HCT116 (cell line): ENCODE data around the gene UNC80. TPM values are rescaled to one million over a fixed set of nuclear protein-coding genes. Genes with fewer than 3 reads are reported as not detected.

ENCODE experiments used
- ATAC-seq: fragments of 200-7000 bp; cut with Tn5 transposase; 2 replicates; pipeline ENCODE4 v1.9.1; 2020; ENCODE audit warnings: mild to moderate bottlenecking, moderate library complexity
- BruUV-seq: library from RNA; stranded (reverse); fragments of 400-500 nt; replicated peaks from 2 replicates; lab custom pipeline; 2021; lab: Mats Ljungman, UMichigan
- CTCF ChIA-PET: fragments of 300-600 bp; sonication (Branson Sonifier 250); formaldehyde crosslinking; loops from one replicate; lab custom pipeline; 2021; ENCODE audit warnings: antibody characterized with exemption; lab: Charles Lee
- POLR2A ChIA-PET: fragments of 300-600, 350-600 bp; sonication (Branson Sonifier 250); formaldehyde crosslinking; loops from one replicate; lab custom pipeline; 2021; ENCODE audit warnings: antibody characterized with exemption; lab: Charles Lee
- RAD21 ChIA-PET, 2 experiments: fragments of 300-600 bp; sonication (Branson Sonifier 250); formaldehyde crosslinking; loops; one replicate each; lab custom pipeline; 2023; ENCODE audit warnings: low total read pairs in 2 of 2; ENCODE audit not compliant: uncharacterized antibody in 2 of 2, unreplicated experiment in 2 of 2, low non-redundant PET in 1 of 2; lab: Charles Lee
- DNase-seq: peaks from one replicate; pipeline ENCODE4 v3.0.0-alpha.2; 2010; ENCODE audit warnings: low read depth, low spot score
- H2AFZ ChIP-seq: fragments of 200-600 bp; shearing (Covaris generic), sonication (generic); 2 replicates; pipeline ENCODE4 v1.6.1; 2017; ENCODE audit warnings: low read depth, mixed run types, mixed read lengths, antibody characterized with exemption, low read length; ENCODE audit not compliant: poor library complexity, severe bottlenecking
- H3K27ac ChIP-seq: 2 replicates; pipeline ENCODE4 v1.5.1; 2012; ENCODE audit warnings: low read depth, low read length
- H3K27me3 ChIP-seq: fragments of 200-600 bp; sonication (generic); 2 replicates; pipeline ENCODE4 v1.6.1; 2016; ENCODE audit warnings: mixed run types, low read length, mixed read lengths; ENCODE audit not compliant: insufficient read depth
- H3K36me3 ChIP-seq, 2 experiments: fragments of 200-500 bp in 1 of 2; fragments of 200-600 bp in 1 of 2; sonication (Bioruptor generic) in 1 of 2; sonication (generic) in 1 of 2; 2 replicates each; pipeline versions ENCODE4 v1.5.1 to v1.6.1; 2014 to 2016; ENCODE audit warnings: low read length in 2 of 2, inconsistent platforms in 1 of 2, mixed read lengths in 1 of 2, mixed run types in 1 of 2; ENCODE audit not compliant: insufficient read depth in 2 of 2, control insufficient read depth in 1 of 2
- H3K4me1 ChIP-seq, 2 experiments: fragments of 200-600 bp in 1 of 2; sonication (generic) in 1 of 2; 2 replicates each; pipeline versions ENCODE4 v1.5.1 to v1.6.1; 2012 to 2017; ENCODE audit warnings: low read length in 2 of 2, inconsistent platforms in 1 of 2, mild to moderate bottlenecking in 1 of 2, mixed read lengths in 1 of 2, mixed run types in 1 of 2, moderate library complexity in 1 of 2; ENCODE audit not compliant: insufficient read depth in 2 of 2, control insufficient read depth in 1 of 2
- H3K4me2 ChIP-seq: fragments of 200-600 bp; sonication (generic); 2 replicates; pipeline ENCODE4 v1.6.1; 2017; ENCODE audit warnings: mixed run types, low read length, mixed read lengths
- H3K4me3 ChIP-seq, 2 experiments: fragments of 200-600 bp in 1 of 2; sonication (generic) in 1 of 2; replicated peaks in 1 of 2; 2 replicates each; pipeline ENCODE4 v1.5.1; 2011 to 2016; ENCODE audit warnings: low read length in 2 of 2, control low read depth in 1 of 2, low read depth in 1 of 2, mild to moderate bottlenecking in 1 of 2, mixed read lengths in 1 of 2, mixed run types in 1 of 2
- H3K79me2 ChIP-seq: fragments of 200-600 bp; sonication (generic); 2 replicates; pipeline ENCODE4 v1.6.1; 2017; ENCODE audit warnings: mild to moderate bottlenecking, mixed run types, low read length, moderate library complexity, mixed read lengths; ENCODE audit not compliant: insufficient read depth
- H3K9ac ChIP-seq: fragments of 200-600 bp; sonication (generic); 2 replicates; pipeline ENCODE4 v1.6.1; 2016; ENCODE audit warnings: low read length, mixed read lengths
- H3K9me2 ChIP-seq: fragments of 200-600 bp; sonication (generic), shearing (Covaris generic); 2 replicates; pipeline ENCODE4 v1.6.1; 2017; ENCODE audit warnings: mixed run types, mild to moderate bottlenecking, moderate library complexity; ENCODE audit not compliant: insufficient read depth
- H3K9me3 ChIP-seq, 2 experiments: fragments of 200-500 bp in 1 of 2; fragments of 200-600 bp in 1 of 2; sonication (Bioruptor generic) in 1 of 2; sonication (generic) in 1 of 2; 2 replicates each; pipeline ENCODE4 v1.6.1; 2014 to 2017; ENCODE audit warnings: low read length in 2 of 2, mixed read lengths in 2 of 2, inconsistent platforms in 1 of 2, low read depth in 1 of 2, mild to moderate bottlenecking in 1 of 2, mixed run types in 1 of 2, moderate library complexity in 1 of 2; ENCODE audit not compliant: control insufficient read depth in 1 of 2, insufficient read depth in 1 of 2
- H4K20me1 ChIP-seq: fragments of 200-600 bp; sonication (generic), shearing (Covaris generic); 2 replicates; pipeline ENCODE4 v1.6.1; 2017; ENCODE audit warnings: mixed run types, mild to moderate bottlenecking, moderate library complexity; ENCODE audit not compliant: insufficient read depth
- CBX3 ChIP-seq: IDR thresholded peaks from 2 replicates; pipeline ENCODE4 v1.6.1; 2012; ENCODE audit warnings: low read depth
- CEBPB ChIP-seq: IDR thresholded peaks from 2 replicates; pipeline ENCODE4 v1.6.1; 2012; ENCODE audit warnings: low read depth
- EGR1 ChIP-seq: IDR thresholded peaks from 2 replicates; pipeline ENCODE4 v1.6.1; 2012; ENCODE audit warnings: low read depth
- ELF1 ChIP-seq: IDR thresholded peaks from 2 replicates; pipeline ENCODE4 v1.6.1; 2012; ENCODE audit warnings: low read depth, borderline replicate concordance
- EZH2 ChIP-seq: fragments of 200-600 bp; sonication (generic); IDR thresholded peaks from 2 replicates; pipeline ENCODE4 v1.6.1; 2017; ENCODE audit warnings: antibody characterized with exemption, mixed run types
- EZH2phosphoT487 ChIP-seq: fragments of 200-600 bp; IDR thresholded peaks from 2 replicates; pipeline ENCODE4 v1.6.1; 2018; ENCODE audit warnings: antibody characterized with exemption, borderline replicate concordance
- FOSL1 ChIP-seq: IDR thresholded peaks from 2 replicates; pipeline ENCODE4 v1.6.1; 2012; ENCODE audit warnings: low read depth
- JUND ChIP-seq: IDR thresholded peaks from 2 replicates; pipeline ENCODE4 v1.6.1; 2012
- POLR2A ChIP-seq: IDR thresholded peaks from 2 replicates; pipeline ENCODE4 v1.7.0; 2011; ENCODE audit warnings: borderline replicate concordance; ENCODE audit not compliant: insufficient read depth, insufficient read length; ENCODE audit errors: extremely low read depth
- POLR2AphosphoS5 ChIP-seq: IDR thresholded peaks from 2 replicates; pipeline ENCODE4 v1.6.1; 2011; ENCODE audit warnings: mild to moderate bottlenecking, low read depth, low read length, moderate library complexity
- SP1 ChIP-seq: IDR thresholded peaks from 2 replicates; pipeline ENCODE4 v1.6.1; 2012; ENCODE audit warnings: low read depth
- TCF7L2 ChIP-seq: IDR thresholded peaks from 2 replicates; pipeline ENCODE4 v1.7.0; 2011; ENCODE audit warnings: borderline replicate concordance, inconsistent platforms; ENCODE audit not compliant: insufficient read depth, insufficient read length; ENCODE audit errors: extremely low read depth
- YY1 ChIP-seq: IDR thresholded peaks from 2 replicates; pipeline ENCODE4 v1.6.1; 2011; ENCODE audit warnings: low read length, low read depth, moderate library complexity, mild to moderate bottlenecking; ENCODE audit not compliant: insufficient replicate concordance; ENCODE audit errors: extremely low read depth
- ZNF274 ChIP-seq: fragments of 200-500 bp; sonication (Bioruptor generic); IDR thresholded peaks from 2 replicates; pipeline ENCODE4 v1.6.1; 2014; ENCODE audit warnings: mild to moderate bottlenecking, low read depth, low read length, inconsistent platforms
- intact Hi-C: fragments of 100-400 bp; cut with micrococcal nuclease; formaldehyde crosslinking; loops from 2 replicates; pipeline ENCODE4 v1.10.0; 2022
- total RNA-seq: library from RNA; stranded (reverse); gene quantifications from one replicate; pipeline ENCODE4 v1.2.1, GENCODE V29; 2021; ENCODE audit not compliant: unreplicated experiment
- TF ChIP-seq, protein P1 (sequence below): IDR thresholded peaks from 2 replicates; pipeline ENCODE4 v1.6.1; 2012
- TF ChIP-seq, protein P2 (sequence below): IDR thresholded peaks from 2 replicates; pipeline ENCODE4 v1.6.1; 2011; ENCODE audit warnings: mild to moderate bottlenecking, low read length, moderate library complexity; ENCODE audit not compliant: insufficient replicate concordance; ENCODE audit errors: extremely low read depth
- TF ChIP-seq, protein P3 (sequence below): IDR thresholded peaks from 2 replicates; pipeline ENCODE4 v1.6.1; 2012; ENCODE audit warnings: low read depth

The UNC80 gene
- total RNA-seq, 1 experiment from 2014 or later = not detected

DNA sequence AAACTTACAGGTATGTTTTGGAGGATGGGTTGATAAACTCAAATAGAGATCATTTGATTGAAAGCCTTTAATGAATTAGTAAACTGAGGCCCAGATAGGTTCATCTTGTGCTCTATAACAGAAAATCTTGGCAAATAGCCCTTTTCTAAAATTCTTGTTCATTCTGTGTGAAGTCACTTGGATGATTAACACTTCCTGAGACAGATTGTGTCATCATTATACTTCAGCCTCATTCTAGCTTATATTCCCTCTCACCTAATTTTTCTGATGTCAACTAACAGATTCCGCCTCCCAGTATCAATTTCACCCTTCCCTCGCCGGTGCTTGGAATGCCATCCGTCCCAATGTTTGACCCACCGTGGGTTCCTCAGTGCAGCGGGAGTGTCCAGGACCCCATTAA, 146.6 kb downstream of the UNC80 start:
- H3K79me2 ChIP-seq = no peaks in the 10 kb centered on the region
- no peaks in the 10 kb centered on the region for H3K36me3 ChIP-seq
- H3K4me1 ChIP-seq = no peaks in the 10 kb centered on the region
- intact Hi-C loops = no loop called here
- H3K27ac ChIP-seq = no peak overlapping the region
- no peaks in the 10 kb centered on the region for H4K20me1 ChIP-seq
- CTCF ChIA-PET = no interaction called here
- H2AFZ ChIP-seq = no peak overlapping the region
- H3K9me2 ChIP-seq = no peaks in the 10 kb centered on the region
- POLR2A ChIA-PET = no interaction called here
- DNase-seq (no peak), ATAC-seq (no peak)
- RAD21 ChIA-PET = no interaction called here
- H3K4me2 ChIP-seq = no peak overlapping the region
- TF ChIP-seq JUND = no peak
- TF ChIP-seq SP1 = no peak
- no peak for TF ChIP-seq ZNF274
- TF ChIP-seq, protein P1, sequence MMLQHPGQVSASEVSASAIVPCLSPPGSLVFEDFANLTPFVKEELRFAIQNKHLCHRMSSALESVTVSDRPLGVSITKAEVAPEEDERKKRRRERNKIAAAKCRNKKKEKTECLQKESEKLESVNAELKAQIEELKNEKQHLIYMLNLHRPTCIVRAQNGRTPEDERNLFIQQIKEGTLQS = no peak
- no TSS peak for BruUV-seq
- H3K4me3 ChIP-seq = no peak overlapping the region
- H3K27me3 ChIP-seq = no peaks in the 10 kb centered on the region
- no peaks in the 10 kb centered on the region for H3K9me3 ChIP-seq
- H3K9ac ChIP-seq = no peak overlapping the region

DNA sequence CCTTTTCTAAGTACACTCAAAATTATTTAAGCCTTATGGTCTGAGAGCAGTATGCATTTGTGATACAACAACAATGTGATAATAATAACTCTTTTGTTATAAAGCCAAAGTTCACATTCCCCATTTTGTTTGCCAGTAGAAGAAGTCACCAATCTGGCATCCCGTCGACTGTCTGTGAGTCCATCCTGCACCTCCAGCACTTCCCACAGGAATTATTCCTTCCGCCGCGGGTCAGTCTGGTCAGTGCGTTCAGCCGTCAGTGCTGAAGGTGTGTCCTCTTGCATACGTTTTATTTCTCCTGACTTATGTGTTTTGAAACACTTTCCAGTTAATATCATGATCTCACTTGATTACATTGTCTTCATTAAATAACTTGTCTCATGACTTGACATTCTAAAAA, 150.5 kb downstream of the UNC80 start:
- POLR2A ChIA-PET = no interaction called here
- TF ChIP-seq POLR2A (no peak), TCF7L2 (no peak), ZNF274 (no peak), EGR1 (no peak), EZH2phosphoT487 (no peak), CBX3 (no peak), FOSL1 (no peak), POLR2AphosphoS5 (no peak), EZH2 (no peak), YY1 (no peak), CEBPB (no peak), SP1 (no peak), ELF1 (no peak)
- TF ChIP-seq, protein P2, sequence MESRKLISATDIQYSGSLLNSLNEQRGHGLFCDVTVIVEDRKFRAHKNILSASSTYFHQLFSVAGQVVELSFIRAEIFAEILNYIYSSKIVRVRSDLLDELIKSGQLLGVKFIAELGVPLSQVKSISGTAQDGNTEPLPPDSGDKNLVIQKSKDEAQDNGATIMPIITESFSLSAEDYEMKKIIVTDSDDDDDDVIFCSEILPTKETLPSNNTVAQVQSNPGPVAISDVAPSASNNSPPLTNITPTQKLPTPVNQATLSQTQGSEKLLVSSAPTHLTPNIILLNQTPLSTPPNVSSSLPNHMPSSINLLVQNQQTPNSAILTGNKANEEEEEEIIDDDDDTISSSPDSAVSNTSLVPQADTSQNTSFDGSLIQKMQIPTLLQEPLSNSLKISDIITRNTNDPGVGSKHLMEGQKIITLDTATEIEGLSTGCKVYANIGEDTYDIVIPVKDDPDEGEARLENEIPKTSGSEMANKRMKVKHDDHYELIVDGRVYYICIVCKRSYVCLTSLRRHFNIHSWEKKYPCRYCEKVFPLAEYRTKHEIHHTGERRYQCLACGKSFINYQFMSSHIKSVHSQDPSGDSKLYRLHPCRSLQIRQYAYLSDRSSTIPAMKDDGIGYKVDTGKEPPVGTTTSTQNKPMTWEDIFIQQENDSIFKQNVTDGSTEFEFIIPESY = no peak
- TF ChIP-seq, protein P3, sequence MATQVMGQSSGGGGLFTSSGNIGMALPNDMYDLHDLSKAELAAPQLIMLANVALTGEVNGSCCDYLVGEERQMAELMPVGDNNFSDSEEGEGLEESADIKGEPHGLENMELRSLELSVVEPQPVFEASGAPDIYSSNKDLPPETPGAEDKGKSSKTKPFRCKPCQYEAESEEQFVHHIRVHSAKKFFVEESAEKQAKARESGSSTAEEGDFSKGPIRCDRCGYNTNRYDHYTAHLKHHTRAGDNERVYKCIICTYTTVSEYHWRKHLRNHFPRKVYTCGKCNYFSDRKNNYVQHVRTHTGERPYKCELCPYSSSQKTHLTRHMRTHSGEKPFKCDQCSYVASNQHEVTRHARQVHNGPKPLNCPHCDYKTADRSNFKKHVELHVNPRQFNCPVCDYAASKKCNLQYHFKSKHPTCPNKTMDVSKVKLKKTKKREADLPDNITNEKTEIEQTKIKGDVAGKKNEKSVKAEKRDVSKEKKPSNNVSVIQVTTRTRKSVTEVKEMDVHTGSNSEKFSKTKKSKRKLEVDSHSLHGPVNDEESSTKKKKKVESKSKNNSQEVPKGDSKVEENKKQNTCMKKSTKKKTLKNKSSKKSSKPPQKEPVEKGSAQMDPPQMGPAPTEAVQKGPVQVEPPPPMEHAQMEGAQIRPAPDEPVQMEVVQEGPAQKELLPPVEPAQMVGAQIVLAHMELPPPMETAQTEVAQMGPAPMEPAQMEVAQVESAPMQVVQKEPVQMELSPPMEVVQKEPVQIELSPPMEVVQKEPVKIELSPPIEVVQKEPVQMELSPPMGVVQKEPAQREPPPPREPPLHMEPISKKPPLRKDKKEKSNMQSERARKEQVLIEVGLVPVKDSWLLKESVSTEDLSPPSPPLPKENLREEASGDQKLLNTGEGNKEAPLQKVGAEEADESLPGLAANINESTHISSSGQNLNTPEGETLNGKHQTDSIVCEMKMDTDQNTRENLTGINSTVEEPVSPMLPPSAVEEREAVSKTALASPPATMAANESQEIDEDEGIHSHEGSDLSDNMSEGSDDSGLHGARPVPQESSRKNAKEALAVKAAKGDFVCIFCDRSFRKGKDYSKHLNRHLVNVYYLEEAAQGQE = no peak

More for the DNA sequence above, 150.5 kb downstream of the UNC80 start:
- no peak overlapping the region for H3K27ac ChIP-seq
- H3K4me1 ChIP-seq = no peaks in the 10 kb centered on the region
- no peak overlapping the region for H3K4me2 ChIP-seq
- ChIA-PET CTCF (no interaction called here), RAD21 (no interaction called here)
- H3K36me3 ChIP-seq = no peaks in the 10 kb centered on the region
- no peaks in the 10 kb centered on the region for H3K27me3 ChIP-seq
- intact Hi-C loops = no loop called here
- H3K79me2 ChIP-seq = no peaks in the 10 kb centered on the region
- no peaks in the 10 kb centered on the region for H3K9me3 ChIP-seq
- no peak for ATAC-seq
- no peaks in the 10 kb centered on the region for H3K9me2 ChIP-seq
- H2AFZ ChIP-seq = no peak overlapping the region
- no TSS peak for BruUV-seq
- no peak overlapping the region for H3K4me3 ChIP-seq
- H4K20me1 ChIP-seq = no peaks in the 10 kb centered on the region
- no peak for DNase-seq
- no peak overlapping the region for H3K9ac ChIP-seq
